ENCODE results near the gene BTBD10.

BTBD10 gene

DNA sequence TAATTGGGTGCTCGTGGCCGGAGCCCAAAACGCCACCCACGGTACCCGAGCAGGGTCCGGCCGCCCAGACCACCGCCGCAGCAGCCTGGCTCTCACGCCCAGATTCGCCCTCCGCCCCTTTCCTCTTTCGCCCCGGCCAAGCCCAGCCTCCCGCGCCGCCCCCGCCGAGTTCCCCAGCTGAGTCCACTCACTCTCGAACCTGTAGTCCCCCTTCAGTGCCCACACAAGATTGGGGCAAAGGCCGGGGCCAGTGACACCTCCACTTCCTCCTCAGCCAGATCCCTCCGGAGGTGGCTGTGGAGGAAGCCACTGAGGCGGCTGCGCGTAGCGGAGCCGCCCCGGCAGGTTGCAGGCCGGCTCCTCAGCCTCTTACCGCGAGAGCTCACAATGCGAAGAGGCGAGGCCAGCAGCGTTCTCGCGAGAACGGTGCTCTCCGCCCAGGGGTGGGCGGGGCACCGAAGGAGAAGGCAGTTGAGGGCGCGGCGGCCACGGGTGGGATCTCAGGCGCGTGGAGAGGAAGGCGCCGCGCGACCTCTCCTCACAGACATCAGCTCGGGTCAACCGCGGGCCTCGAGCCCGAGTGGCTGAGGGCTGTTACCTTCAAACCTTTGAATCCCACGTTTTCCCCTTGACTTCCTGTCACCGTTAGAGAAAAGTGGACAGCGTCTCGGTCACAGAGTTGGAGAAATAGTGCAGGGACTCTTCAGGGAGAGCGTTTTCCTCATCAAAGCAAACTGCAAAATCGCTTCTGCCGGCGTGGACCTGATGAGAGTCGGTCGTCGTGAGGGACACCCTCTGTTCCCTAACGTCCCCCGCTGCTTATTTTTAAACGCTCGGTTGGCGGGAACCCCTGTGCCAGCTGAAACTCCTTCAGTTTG, at the start of gene BTBD10:
TSS of gene BTBD10 (minus strand) at position 322 of the 878 bp plus-strand sequence. CDS start 18,098 bp downstream, outside the sequence.
- DNase-seq = peak; percentile 51

DNA sequence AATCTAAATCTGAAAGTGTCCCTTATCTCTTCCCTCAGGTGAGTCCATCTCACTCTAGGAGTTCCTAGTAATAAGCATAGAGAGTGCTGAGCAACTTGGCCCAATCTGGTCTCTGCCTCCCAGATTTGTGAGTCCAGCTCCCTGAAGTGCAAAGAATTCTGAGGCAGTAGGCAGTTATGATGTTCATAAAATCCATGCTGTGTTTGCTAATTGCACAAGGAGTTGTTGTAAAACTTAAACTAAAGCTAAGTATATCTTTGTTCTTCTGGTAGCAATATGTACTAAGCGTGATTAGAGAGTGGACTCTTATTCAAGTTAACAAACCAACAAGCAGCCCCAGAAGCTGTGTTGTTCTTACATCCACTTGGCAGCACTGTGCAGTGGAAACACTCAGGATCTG, 40.4 kb upstream of the BTBD10 start:
- DNase-seq = no peak

DNA sequence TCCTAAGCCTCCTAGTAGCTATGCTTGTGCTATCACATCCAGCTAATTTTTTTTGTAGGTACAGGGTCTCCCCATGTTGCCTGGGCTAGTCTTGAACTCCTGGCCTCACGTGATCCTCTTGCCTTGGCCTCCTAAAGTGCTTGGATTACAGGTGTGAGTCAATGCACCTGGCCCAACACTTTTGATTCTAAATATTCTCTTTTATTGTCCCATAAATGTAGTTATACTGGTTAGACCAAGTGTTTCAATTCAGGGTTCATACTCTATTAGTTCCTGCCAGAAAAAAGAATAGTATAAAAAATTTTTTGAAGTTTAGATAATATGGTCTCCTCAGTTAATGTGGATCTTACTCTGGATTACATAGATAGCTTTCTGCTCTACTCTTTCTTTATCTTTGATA, 39.5 kb upstream of the BTBD10 start:
- DNase-seq = no peak

DNA sequence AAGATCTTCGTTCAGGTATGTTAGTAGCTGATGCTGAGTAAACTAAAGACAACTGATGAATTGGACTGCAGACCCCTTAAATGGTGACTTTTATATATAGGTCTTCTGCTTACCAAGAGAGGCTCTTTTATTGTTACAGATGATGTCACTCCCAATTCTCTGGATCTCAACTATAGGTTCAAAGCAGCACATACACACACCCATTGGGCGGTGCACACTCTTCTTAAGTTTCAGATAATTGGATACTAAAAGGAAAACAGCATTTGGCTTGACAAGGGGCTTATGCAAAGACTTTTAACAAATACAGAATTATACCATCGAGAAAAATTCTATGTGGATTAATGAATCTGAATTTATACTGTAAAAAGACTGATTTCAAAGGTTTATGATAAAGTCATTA, 32.9 kb upstream of the BTBD10 start, which contains the start of gene PTH:
TSS of gene PTH (minus strand) at position 69 of the 400 bp plus-strand sequence. CDS start 3,142 bp downstream, outside the sequence.
- DNase-seq = no peak

DNA sequence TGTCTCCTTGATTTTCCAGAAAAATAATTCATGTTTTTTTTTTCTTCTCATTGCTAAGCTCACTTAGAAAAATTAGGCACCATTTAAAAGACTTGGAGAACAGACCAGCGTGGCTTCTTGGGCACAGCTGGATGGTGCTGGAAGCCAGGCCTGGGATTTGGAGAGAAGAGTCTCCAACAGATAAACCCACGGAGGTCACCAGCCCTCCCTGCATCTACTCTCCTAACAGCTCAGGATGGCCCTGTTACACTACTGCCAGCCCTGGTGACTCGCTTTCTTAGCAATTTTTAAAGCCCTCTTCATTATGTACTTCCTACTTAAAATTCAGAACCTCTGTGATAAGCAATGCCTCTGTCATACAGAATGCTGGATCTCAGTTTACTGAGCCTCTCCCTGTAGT, 31.0 kb upstream of the BTBD10 start:
- no peak for DNase-seq

DNA sequence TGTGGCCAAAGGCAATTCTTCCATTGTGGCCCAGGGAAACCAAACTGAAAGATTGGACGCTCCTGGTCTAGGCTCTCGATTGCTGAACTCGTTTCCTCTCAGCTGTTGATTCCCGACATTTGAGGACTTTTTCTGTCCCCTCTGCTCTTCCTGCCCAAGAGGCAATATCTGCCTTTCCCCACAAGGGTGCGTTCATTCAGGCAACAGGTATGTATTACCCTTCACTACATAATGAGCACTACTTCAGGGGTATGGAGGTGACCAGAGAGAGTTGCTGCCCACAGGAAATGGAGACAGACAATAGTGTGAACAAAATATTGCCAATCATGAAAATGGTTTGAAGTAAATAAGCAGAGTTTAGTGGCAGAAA, 24.6 kb upstream of the BTBD10 start:
- DNase-seq = no peak

DNA sequence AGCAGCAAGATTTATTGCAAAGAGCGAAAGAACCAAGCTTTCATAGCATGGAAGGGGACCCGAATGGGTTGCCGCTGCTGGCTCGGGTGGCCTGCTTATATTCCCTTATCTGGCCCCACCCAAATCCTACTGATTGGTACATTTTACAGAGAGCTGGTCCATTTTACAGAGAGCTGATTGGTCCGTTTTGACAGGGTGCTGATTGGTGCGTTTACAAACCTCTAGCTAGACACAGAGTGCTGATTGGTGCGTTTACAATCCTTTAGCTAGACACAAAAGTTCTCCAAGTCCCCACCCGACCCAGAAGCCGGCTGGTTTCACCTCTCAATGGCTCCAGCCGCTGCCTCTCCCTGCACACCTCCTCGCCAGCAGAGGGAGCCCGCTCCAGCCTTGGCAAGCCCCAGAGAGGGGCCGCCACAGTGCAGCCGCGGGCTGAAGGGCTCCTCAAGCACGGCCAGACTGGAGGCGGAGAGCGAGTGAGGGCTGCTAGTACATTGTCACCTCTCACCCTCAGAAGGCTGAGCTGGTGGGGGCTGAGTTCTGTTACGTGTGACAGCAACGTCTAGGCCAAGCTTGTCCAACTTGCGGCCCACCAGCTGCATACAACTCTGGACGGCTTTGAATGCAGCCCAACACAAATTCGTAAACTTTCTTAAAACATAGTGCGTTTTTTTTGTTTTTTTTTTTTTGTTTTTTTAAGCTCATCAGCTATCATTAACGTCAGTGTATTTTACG, 24.1 kb upstream of the BTBD10 start:
- DNase-seq = no peak

DNA sequence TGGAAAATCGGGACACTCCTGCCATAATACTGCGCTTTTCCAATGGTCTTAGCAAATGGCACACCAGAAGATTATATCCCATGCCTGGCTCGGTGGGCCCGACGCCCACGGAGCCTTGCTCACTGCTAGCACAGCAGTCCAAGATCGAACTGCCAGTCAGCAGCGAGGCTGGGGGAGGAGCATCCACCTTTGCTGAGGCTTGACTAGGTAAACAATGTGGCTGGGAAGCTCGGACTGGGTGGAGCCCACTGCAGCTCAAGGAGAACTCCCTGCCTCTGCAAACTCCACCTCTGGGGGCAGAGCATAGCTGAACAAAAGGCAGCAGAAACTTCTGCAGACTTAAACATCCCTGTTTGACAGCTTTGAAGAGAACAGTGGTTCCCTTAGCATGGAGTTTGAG, 17.2 kb upstream of the BTBD10 start:
- DNase-seq = no peak

DNA sequence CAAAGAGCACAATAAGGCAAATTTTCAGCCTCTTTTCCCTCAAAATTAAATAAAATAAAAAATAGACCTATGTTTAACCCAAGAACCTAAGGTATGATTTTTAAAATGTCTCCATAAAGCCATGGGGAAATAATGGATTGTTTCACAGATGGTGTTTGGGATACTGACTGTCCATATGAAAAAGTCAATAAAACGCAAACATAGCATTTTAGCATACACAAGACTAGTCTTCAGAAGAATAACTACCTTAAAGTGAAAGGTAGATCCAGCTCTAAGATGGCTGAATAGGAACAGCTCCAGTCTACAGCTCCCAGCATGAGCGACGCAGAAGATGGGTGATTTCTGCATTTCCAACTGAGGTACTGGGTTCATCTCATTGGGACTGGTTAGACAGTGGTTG, 16.7 kb upstream of the BTBD10 start:
- no peak for DNase-seq

DNA sequence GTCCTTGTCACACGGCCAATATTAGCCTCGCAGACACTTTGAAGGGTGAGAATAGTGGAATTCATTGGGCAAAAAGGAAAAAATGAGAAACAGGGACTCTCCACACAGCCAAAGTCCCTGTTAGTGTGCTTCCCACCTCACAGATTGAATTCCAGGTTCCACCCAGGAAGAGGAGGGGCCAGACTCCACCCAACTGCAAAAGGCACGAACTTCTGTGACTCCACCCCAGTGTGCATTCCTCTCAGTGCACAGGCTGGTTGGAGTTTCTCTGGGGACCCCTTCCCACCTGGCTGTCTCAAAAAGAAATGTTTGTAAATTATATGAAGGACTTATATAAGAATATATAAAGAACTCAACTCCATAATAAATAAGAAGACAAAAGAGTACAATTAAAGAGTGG, 12.1 kb upstream of the BTBD10 start:
- DNase-seq = no peak

DNA sequence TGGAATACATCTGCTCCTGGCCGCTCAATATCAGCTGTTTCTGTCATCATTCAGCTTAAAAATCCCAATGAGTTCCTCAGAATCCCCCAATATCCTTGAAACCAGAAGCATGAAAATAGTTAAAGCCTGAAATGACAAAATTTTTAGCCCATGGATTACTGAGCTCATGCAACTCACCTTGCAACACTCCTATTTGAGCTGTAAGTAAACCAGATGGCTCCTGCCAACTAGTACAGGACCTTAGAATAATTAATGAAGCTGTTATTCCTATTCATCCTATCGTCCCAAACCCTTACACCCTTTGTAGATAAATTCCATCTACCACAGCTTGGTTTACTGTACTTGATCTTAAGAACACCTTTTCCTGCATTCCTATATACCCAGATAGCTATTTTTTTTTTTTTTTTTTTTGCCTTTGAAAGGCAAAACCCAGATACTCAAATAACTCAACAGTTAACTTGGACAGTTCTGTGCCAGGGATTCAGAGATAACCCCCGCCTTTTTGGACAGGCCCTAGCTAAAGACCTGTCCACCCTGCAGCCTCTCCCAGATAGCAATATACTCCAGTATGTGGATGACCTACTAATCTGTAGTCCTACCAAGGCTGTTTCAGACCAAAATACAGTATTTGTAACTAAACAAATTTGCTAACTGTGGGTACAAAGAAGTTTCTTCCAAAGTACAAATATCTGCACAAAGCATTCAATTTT, 10.1 kb upstream of the BTBD10 start:
- DNase-seq = no peak

DNA sequence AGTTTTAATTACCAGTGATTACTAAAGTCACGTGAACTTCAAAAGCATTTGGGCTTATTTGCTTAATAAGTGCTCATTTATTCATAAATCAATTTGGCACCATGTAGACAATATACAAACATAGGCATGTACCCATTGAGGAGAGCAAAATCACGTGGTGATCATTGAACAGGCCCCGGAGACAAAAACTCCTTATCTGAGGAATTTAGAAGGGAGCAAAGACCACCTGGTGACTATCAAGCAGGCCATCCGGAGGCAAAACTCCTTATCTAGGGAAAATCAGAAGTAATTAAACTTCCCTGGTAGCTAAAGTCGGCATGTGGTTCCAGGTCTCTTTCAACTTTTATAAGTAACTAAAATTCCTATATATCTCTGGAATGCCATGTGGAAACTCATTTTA, 5.7 kb upstream of the BTBD10 start:
- no peak for DNase-seq

DNA sequence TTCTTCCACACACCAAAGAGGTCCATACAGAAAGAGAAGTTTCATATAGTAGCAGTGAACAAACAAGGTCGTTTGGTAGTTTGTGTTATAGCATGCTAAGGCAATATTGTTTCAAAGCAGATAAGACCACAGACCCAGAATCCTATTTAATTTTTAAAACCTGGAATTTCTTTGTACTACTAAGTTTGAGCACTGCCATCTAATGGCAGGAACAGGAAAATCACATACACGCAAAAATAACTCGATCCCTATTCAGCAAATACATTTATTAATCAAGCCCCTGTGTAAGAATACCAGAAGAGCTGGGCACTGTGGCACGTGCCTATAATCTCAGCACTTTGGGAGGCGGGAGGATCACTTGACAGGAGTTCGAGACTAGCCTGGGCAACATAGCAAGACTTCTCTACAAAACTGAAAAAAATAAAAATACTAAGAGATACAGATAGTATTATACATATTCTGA, 2.9 kb upstream of the BTBD10 start:
- DNase-seq = no peak

DNA sequence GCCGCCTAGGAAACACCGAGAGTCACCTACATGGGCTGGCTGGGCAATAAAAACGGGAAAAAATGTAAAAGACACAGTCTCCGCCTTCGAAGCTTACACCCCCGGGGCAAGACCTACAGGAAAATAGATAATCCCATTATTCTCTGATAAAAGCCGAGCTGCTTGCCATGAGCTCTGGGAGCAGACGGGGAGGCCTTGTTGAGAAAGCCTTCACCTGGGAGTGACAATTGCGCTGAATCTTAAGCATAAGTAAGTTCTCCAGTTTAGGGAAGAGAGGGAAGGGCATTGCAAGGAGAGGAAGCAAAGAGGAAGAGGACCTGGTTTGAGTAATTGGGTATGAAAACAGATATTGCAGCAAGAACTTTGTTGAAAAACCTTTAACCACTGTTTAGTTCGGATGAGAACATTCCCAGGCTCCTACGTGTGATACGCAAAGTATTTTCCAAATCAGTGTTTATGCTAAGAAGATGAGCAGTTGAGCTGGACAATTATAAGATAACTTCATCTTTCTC, 813 bp upstream of the BTBD10 start:
- no peak for DNase-seq

DNA sequence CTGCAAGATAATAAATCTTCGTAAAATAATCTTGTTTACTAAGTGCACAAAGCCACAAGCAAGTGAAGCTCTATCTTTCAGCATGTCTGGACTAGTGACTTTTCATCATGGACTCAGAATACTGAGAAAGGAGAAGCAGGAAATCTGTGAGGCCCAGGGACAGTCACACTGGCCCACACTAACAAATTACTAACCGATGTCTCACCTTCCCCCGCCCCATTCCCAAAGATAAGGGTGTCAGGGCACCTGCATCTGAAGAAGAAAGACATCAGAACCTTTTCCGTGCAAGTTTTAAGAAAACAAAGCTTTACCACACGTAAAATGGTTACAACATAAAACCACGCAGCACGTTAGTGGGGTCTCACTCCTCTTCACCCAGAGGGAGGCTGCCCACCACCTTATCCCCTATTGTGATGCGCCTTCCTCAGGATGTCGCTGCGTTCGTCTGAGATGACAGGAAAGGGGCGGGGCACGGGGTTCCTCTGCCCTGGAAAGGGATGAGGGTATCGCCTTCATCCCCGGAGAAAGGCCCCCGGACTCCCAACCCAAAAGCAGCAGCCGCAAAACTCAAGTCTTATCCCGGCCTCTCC, 616 bp downstream of the BTBD10 start:
- DNase-seq = no peak

DNA sequence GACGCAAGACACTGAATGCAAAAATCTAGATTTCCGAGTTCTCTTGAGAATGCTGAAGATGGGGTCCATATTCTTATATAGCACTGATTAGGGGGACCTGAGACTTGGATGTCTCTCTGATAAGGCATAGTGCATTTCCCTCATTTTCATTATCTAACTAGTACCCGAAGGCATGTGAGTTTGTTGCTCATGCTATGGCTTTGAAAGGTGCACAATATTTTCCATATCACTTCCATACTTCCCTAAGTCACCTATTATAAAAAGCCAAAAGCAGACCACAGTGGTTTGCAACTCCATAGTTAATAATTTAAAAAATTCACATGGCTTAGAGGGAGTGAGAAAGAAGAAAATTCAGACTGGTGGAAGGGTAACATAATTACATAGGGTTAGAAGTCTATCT, 1.7 kb downstream of the BTBD10 start:
- no peak for DNase-seq

DNA sequence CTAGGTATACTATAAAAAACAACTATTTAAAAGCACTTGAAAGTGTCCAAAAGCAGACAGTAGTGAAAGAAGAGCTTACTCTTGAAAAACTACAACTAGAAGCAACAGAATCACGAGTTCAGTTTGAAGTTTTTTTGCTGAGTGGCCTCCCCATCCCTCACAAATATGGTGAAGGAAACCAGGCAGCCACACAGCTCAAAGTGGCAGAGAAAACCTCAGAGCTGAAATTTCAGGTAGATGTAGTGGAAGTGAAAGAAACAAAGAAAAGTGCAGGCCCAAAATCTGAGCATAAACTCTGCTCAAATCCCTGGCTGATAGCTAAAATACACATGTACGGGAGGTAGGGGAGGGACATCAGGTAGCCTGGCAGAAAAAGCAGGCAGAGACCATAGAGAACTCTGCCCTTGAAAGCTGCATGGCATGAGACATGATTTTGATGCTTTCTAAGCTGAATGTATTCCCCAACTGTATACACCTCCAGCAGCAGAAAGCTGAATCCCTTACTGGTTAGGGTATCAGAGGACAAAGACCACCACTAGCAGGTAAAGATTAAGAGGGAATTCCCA, 12.1 kb downstream of the BTBD10 start:
- DNase-seq = no peak

DNA sequence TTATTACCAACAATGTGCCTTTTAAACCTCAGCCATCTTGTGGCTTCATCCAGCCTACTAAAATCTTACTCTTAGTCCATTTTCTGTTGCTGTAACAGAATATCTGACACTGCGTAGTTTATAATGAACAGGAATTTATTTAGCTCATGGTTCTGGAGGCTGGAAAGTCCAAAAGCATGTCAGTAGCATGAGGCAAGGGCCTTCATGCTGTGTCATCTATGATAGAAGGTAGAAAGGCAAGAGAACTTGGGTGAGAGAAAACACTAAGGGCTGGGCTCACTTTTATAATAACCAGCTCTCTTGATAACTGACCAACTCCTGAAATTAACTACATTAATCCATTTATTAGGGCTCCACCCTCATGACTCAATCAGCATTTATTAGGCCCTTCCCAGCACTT, 13.5 kb downstream of the BTBD10 start:
- DNase-seq = no peak

DNA sequence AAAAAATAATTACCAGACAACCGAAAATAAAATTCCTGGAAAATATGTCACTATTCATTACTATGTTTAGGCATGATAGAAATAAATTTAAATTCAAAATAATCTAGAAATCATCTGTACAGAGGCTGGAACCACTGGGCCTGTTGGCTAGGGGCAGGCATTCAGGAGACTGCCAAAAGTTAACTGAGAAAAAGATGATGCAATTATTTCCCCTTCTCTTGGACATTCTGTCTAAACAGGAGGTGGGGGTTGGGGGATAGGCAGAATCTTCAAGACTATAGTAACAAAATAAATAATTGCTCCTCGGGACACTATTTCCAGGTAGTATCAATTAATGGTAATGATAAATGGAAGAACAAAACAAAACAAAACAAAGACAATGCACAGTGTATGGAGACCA, 14.1 kb downstream of the BTBD10 start:
- DNase-seq = no peak

DNA sequence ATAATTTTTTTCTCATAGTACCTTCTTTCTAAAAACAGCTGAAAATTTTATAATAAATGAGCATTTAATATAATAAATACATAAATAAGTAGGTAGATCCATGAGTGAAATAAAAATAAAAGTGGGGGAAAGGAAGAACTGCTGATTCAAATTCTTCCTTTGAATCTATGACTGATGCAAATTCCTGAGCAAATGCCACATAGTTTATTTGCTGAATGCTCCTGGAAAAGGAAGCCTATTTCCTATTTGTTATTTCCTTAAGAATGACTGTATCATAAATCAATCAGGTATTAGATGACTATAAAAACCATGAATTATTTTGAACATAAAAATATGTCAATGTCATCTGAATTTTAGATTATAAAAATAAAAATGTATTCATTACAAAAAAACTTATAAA, 16.6 kb downstream of the BTBD10 start:
- no peak for DNase-seq

DNA sequence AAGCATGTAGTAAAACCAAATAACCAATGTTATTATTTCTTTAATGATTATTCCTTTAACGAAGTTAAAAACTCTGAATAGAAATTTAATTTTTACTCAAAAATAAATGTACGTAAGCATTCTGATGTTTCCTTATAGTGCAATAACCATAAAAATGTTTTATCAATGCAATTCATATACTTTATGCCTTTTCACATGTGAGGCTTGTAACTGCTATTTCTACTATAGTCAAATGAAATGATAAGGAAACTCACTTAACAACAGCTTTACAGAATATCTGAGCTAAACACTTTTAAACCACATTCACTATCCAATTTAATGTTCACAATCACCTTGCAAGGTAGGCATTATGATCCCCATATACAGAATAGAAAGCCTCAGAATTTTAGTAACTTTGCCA, 17.4 kb downstream of the BTBD10 start:
- DNase-seq = no peak

DNA sequence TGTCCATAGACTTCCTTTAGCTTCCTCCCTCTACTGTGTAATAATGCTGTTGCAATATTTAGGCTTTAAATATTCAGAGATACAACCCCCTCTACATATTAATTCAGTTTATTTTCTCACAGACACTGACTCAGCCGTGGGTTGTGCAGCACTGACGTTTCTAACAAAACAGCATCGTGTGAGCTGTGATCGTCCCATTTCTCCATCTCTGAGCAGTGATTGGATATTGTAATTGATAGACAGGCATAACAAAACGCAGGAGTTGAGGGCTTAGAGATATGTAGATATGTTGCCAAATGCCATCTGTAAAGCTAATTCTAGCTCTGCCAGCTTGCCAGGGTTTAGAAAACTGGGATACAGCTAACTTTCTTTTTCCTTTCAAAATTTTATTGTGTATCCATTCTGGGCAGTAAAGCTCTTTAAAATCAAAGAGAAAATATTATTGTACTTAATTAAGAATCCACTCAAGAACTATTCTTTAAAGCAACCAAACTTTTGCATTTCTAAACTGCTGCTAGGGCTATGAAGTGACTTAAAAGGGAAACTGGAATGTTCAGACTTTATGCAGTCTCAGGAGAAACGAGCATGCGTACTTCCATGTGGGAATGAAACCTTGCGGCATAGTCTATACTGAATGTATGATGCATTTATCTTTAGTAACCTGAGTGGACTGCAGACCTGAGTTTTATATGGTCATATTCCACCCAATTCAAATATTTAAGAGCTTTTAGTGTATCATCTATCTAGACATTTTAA, 22.7 kb downstream of the BTBD10 start:
- no peak for DNase-seq
